GM19468 (cell line): ENCODE measurements around the gene GLIPR2.
"Not testable (repeated sequence)": the region's sequence is repeated elsewhere in the genome, so short reads cannot be mapped to it uniquely, and the experiment has no call there.

Experiments used
- ATAC-seq: cut with Tn5 transposase; IDR thresholded peaks from one replicate; pipeline ENCODE4 v1.9.1; 2021; ENCODE audit warnings: mild to moderate bottlenecking, moderate library complexity, moderate number of reproducible peaks; ENCODE audit not compliant: unreplicated experiment; ENCODE audit errors: extremely low read depth

Gene GLIPR2

GRCh38 chr9:36142510-36143244, 6.1 kb downstream of the GLIPR2 start:
- ATAC-seq = no peak

GRCh38 chr9:36143245-36143641, 6.7 kb downstream of the GLIPR2 start:
- no peak for ATAC-seq

- no peak for ATAC-seq
These were observed 8.0 kb downstream of the GLIPR2 start for GRCh38 chr9:36144309-36145232.

- ATAC-seq = no peak
These were observed 9.4 kb downstream of the GLIPR2 start for GRCh38 chr9:36145970-36146369.

- no peak for ATAC-seq
These were observed 10.1 kb downstream of the GLIPR2 start for GRCh38 chr9:36146651-36147050.

GRCh38 chr9:36147441-36148175, 11.1 kb downstream of the GLIPR2 start:
- ATAC-seq = no peak

GRCh38 chr9:36148311-36149051, 11.9 kb downstream of the GLIPR2 start:
- no peak for ATAC-seq

- no peak for ATAC-seq
These were observed 12.7 kb downstream of the GLIPR2 start for GRCh38 chr9:36149197-36149596.

- ATAC-seq = no peak
These were observed 14.2 kb downstream of the GLIPR2 start for GRCh38 chr9:36150574-36151315.

GRCh38 chr9:36151316-36152210, 15.0 kb downstream of the GLIPR2 start:
- peak; percentile 59 for ATAC-seq

GRCh38 chr9:36152741-36153438, 16.4 kb downstream of the GLIPR2 start:
- no peak for ATAC-seq

- no peak for ATAC-seq
These were observed 17.2 kb downstream of the GLIPR2 start for GRCh38 chr9:36153746-36154145.

GRCh38 chr9:36154331-36154952, 17.9 kb downstream of the GLIPR2 start:
- ATAC-seq = no peak

- ATAC-seq = no peak
These were observed 19.6 kb downstream of the GLIPR2 start for GRCh38 chr9:36156116-36156515.

- ATAC-seq = no peak
These were observed 21.6 kb downstream of the GLIPR2 start for GRCh38 chr9:36158122-36158521.

GRCh38 chr9:36158917-36159316, 22.4 kb downstream of the GLIPR2 start:
- ATAC-seq = no peak

GRCh38 chr9:36159509-36159908, 23.0 kb downstream of the GLIPR2 start:
- not testable (repeated sequence) for ATAC-seq
